CD14-positive monocyte (primary cell): ENCODE data around the gene TTC3. TPM values are rescaled to one million over a fixed set of nuclear protein-coding genes. Genes with fewer than 3 reads are reported as not detected.

Experiments
- DNase-seq, 3 donors: peaks; one replicate each; pipeline ENCODE4 v3.0.0-alpha.2; 2011 to 2022
- H2AFZ ChIP-seq: 2 replicates; pipeline ENCODE4 v1.6.0; 2012; ENCODE audit warnings: mild to moderate bottlenecking, low read depth, low read length, inconsistent platforms; ENCODE audit not compliant: insufficient read depth, poor library complexity, severe bottlenecking
- H3K27ac ChIP-seq, 2 donors: 1 replicate in 1 of 2; 2 replicates in 1 of 2; pipeline ENCODE4 v1.5.1; 2012 to 2013; ENCODE audit warnings: low read length in 2 of 2, control low read depth in 1 of 2, inconsistent platforms in 1 of 2, low read depth in 1 of 2, mild to moderate bottlenecking in 1 of 2
- H3K27me3 ChIP-seq, 2 donors: one replicate each; pipeline versions ENCODE4 v1.6.0 to v1.6.1; 2011 to 2013; ENCODE audit warnings: low read length in 2 of 2; ENCODE audit not compliant: control insufficient read depth in 2 of 2, insufficient read depth in 2 of 2
- H3K36me3 ChIP-seq, 2 donors: replicated peaks in 1 of 2; 1 replicate in 1 of 2; 2 replicates in 1 of 2; pipeline versions ENCODE4 v1.5.1 to v1.6.1; 2012 to 2013; ENCODE audit warnings: low read length in 2 of 2, control low read depth in 1 of 2, inconsistent platforms in 1 of 2, mild to moderate bottlenecking in 1 of 2; ENCODE audit not compliant: insufficient read depth in 2 of 2, control insufficient read depth in 1 of 2
- H3K4me1 ChIP-seq, 2 donors: 1 replicate in 1 of 2; 2 replicates in 1 of 2; pipeline versions ENCODE4 v1.5.1 to v1.6.1; 2012 to 2013; ENCODE audit warnings: low read length in 2 of 2, control low read depth in 1 of 2, inconsistent platforms in 1 of 2, mild to moderate bottlenecking in 1 of 2, moderate library complexity in 1 of 2; ENCODE audit not compliant: insufficient read depth in 2 of 2, control insufficient read depth in 1 of 2
- H3K4me2 ChIP-seq: replicated peaks from 2 replicates; pipeline ENCODE3; 2012; ENCODE audit warnings: low read length, moderate library complexity, mild to moderate bottlenecking; ENCODE audit not compliant: poor library complexity, severe bottlenecking; ENCODE audit errors: extremely low read depth
- H3K4me3 ChIP-seq, 3 experiments: fragments of 200-600 bp in 1 of 3; sonication (generic) in 1 of 3; replicated peaks in 1 of 3; 1 replicate in 2 of 3; 2 replicates in 1 of 3; pipeline ENCODE4 v1.5.1; 2011 to 2013; ENCODE audit warnings: low read length in 3 of 3, mild to moderate bottlenecking in 3 of 3, control low read depth in 2 of 3, low read depth in 2 of 3, inconsistent platforms in 1 of 3, moderate library complexity in 1 of 3
- H3K79me2 ChIP-seq: 2 replicates; pipeline ENCODE4 v1.6.0; 2012; ENCODE audit warnings: mild to moderate bottlenecking, control low read depth, inconsistent platforms, low read length, moderate library complexity; ENCODE audit not compliant: insufficient read depth
- H3K9ac ChIP-seq: 2 replicates; pipeline ENCODE4 v1.6.0; 2017; ENCODE audit warnings: low read length, mild to moderate bottlenecking; ENCODE audit not compliant: insufficient read depth, poor library complexity, severe bottlenecking
- H3K9me3 ChIP-seq, 2 donors: replicated peaks in 1 of 2; 1 replicate in 1 of 2; 2 replicates in 1 of 2; pipeline versions ENCODE4 v1.5.1 to v1.6.1; 2012 to 2013; ENCODE audit warnings: low read length in 2 of 2, control low read depth in 1 of 2; ENCODE audit not compliant: control insufficient read depth in 1 of 2, insufficient read depth in 1 of 2
- H4K20me1 ChIP-seq: 2 replicates; pipeline ENCODE4 v1.6.0; 2012; ENCODE audit warnings: mild to moderate bottlenecking, low read length, control low read depth, moderate library complexity; ENCODE audit not compliant: insufficient read depth
- H3K27ac Mint-ChIP-seq, 7 donors: one replicate each; pipeline ENCODE4 v1.8.0; 2020; ENCODE audit warnings: mild to moderate bottlenecking in 7 of 7, mixed read lengths in 7 of 7, moderate library complexity in 6 of 7, inconsistent platforms in 2 of 7
- H3K27me3 Mint-ChIP-seq, 3 donors: one replicate each; pipeline ENCODE4 v1.8.0; 2021 to 2022; ENCODE audit warnings: low read depth in 3 of 3, mild to moderate bottlenecking in 3 of 3, mixed read lengths in 3 of 3, moderate library complexity in 3 of 3, inconsistent platforms in 1 of 3
- H3K36me3 Mint-ChIP-seq, 2 donors: one replicate each; pipeline ENCODE4 v1.8.0; 2020; ENCODE audit warnings: mixed read lengths in 2 of 2, inconsistent platforms in 1 of 2, mild to moderate bottlenecking in 1 of 2
- H3K4me1 Mint-ChIP-seq: one replicate; pipeline ENCODE4 v1.8.0; 2020; ENCODE audit warnings: mild to moderate bottlenecking, mixed read lengths
- H3K4me3 Mint-ChIP-seq, 2 donors: one replicate each; pipeline ENCODE4 v1.8.0; 2020; ENCODE audit warnings: mild to moderate bottlenecking in 2 of 2, mixed read lengths in 2 of 2, moderate library complexity in 1 of 2
- H3K9me3 Mint-ChIP-seq, 7 donors: one replicate each; pipeline ENCODE4 v1.8.0; 2020 to 2022; ENCODE audit warnings: mixed read lengths in 7 of 7, mild to moderate bottlenecking in 6 of 7, moderate library complexity in 6 of 7, inconsistent platforms in 2 of 7
- CTCF ChIP-seq: fragments of 200-600 bp; IDR thresholded peaks from one replicate; pipeline ENCODE4 v1.8.0; 2022; ENCODE audit warnings: antibody characterized with exemption, mild to moderate bottlenecking
- WGBS: methylation state at CpG from one replicate; pipeline ENCODE4 v1.1.5; 2013; ENCODE audit warnings: missing lambda C conversion rate; ENCODE audit not compliant: insufficient coverage; 5-methylcytosine and 5-hydroxymethylcytosine counted together
- intact Hi-C, 2 donors: fragments of 100-400 bp; cut with micrococcal nuclease; formaldehyde crosslinking; loops; one replicate each; pipeline versions ENCODE4 v1.15.0 to v1.15.1; 2023
- polyA plus RNA-seq, 3 donors: library from polyadenylated mRNA; depleted of rRNA in 1 of 3; unstranded in 2 of 3; stranded (reverse) in 1 of 3; fragments of 300-500 nt in 2 of 3; fragments of >200 nt in 1 of 3; fragmentation: Illumina TruSeq in 2 of 3; gene quantifications; 1 replicate in 2 of 3; 2 replicates in 1 of 3; pipeline ENCODE4 v1.2.3, GENCODE V29; 2012 to 2021

Gene TTC3
- polyA plus RNA-seq, 3 donors, result 9.6 to 35.4 (median 17.9) TPM

GRCh38 chr21:37157938-37158337, 84.9 kb downstream of the TTC3 start:
- Histone ChIP-seq H4K20me1 (no peaks in the 10 kb centered on the region), H3K9ac (no peak overlapping the region), H3K4me1 (no peaks in the 10 kb centered on the region), H3K27me3 (no peaks in the 10 kb centered on the region), H3K4me2 (no peak overlapping the region), H2AFZ (no peak overlapping the region), H3K4me3 (no peak overlapping the region), H3K27ac (no peak overlapping the region), H3K79me2 (no peaks in the 10 kb centered on the region), H3K36me3 (peaks cover 48 to 83% of the 10 kb centered on the region in 2 donors), H3K9me3 (no peaks in the 10 kb centered on the region)
- H3K27ac Mint-ChIP-seq, result no peak overlapping the region
- H3K4me1 Mint-ChIP-seq, result no peaks in the 10 kb centered on the region
- peaks cover 62 to 64% of the 10 kb centered on the region in 2 donors for H3K36me3 Mint-ChIP-seq
- intact Hi-C loops, result no loop called here
- no peak for DNase-seq
- no peak overlapping the region for H3K4me3 Mint-ChIP-seq
- H3K9me3 Mint-ChIP-seq, result no peaks in the 10 kb centered on the region
- 95% methylated on average over 2 of the region's 3 CpGs for WGBS
- H3K27me3 Mint-ChIP-seq, result no peaks in the 10 kb centered on the region
- no peak for TF ChIP-seq CTCF

- Histone ChIP-seq H3K36me3 (peaks cover 36 to 81% of the 10 kb centered on the region in 2 donors), H3K9me3 (no peaks in the 10 kb centered on the region), H3K4me2 (no peak overlapping the region), H2AFZ (no peak overlapping the region), H3K79me2 (no peaks in the 10 kb centered on the region), H3K4me3 (no peak overlapping the region), H3K27ac (no peak overlapping the region), H4K20me1 (no peaks in the 10 kb centered on the region), H3K4me1 (peaks cover 0 to under 1% of the 10 kb centered on the region in 2 donors), H3K9ac (no peak overlapping the region), H3K27me3 (no peaks in the 10 kb centered on the region)
- Mint-ChIP-seq H3K27me3 (no peaks in the 10 kb centered on the region), H3K27ac (peak overlapping the region in 2 of 7 donors; percentile 26 to 60), H3K36me3 (peaks cover 58 to 60% of the 10 kb centered on the region in 2 donors), H3K4me3 (no peak overlapping the region), H3K9me3 (no peaks in the 10 kb centered on the region), H3K4me1 (no peaks in the 10 kb centered on the region)
- WGBS, result 98% methylated on average over 5 of the region's 8 CpGs
- intact Hi-C loops, result no loop called here
- TF ChIP-seq CTCF, result no peak
- DNase-seq, result no peak
Observed at GRCh38 chr21:37159053-37159776, 86.2 kb downstream of the TTC3 start.
